GM10248 (cell line): ENCODE measurements around the gene CPNE5.
A peak's percentile ranks its signal among the peaks of the same experiment; 100 is the strongest.

ENCODE experiments used
- CTCF ChIA-PET: fragments of 300-600 bp; sonication (Branson Sonifier 250); formaldehyde crosslinking; extraction: SDS; loops from one replicate; lab custom pipeline; 2021; ENCODE audit warnings: antibody characterized with exemption; lab: Yijun Ruan, JAX
- POLR2A ChIA-PET: fragments of 350-650 bp; sonication (Branson Sonifier 250); formaldehyde crosslinking; extraction: SDS; loops from one replicate; lab custom pipeline; 2020; ENCODE audit warnings: antibody characterized with exemption; lab: Yijun Ruan, JAX
- DNase-seq: peaks from one replicate; pipeline ENCODE4 v3.0.0; 2012; ENCODE audit errors: extremely low spot score
- TF ChIP-seq, protein P1 (sequence below): IDR thresholded peaks from 2 replicates; pipeline ENCODE4 v1.5.1; 2012; ENCODE audit warnings: mild to moderate bottlenecking, low read depth; ENCODE audit errors: extremely low read depth, missing control alignments, control extremely low read depth

The CPNE5 gene

GRCh38 chr6:36788186-36788585 is 51.1 kb downstream of the CPNE5 start:
- ChIA-PET CTCF (interaction anchor here (1.5 to 26.2 kb wide), 2 partner anchors 26 kb away, joined by 4 to 596 read pairs; no protein-coding TSS in a partner anchor), POLR2A (no interaction called here)
- no peak for DNase-seq
- TF ChIP-seq, protein P1, sequence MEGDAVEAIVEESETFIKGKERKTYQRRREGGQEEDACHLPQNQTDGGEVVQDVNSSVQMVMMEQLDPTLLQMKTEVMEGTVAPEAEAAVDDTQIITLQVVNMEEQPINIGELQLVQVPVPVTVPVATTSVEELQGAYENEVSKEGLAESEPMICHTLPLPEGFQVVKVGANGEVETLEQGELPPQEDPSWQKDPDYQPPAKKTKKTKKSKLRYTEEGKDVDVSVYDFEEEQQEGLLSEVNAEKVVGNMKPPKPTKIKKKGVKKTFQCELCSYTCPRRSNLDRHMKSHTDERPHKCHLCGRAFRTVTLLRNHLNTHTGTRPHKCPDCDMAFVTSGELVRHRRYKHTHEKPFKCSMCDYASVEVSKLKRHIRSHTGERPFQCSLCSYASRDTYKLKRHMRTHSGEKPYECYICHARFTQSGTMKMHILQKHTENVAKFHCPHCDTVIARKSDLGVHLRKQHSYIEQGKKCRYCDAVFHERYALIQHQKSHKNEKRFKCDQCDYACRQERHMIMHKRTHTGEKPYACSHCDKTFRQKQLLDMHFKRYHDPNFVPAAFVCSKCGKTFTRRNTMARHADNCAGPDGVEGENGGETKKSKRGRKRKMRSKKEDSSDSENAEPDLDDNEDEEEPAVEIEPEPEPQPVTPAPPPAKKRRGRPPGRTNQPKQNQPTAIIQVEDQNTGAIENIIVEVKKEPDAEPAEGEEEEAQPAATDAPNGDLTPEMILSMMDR = no peak

GRCh38 chr6:36787210-36787609 is 52.0 kb downstream of the CPNE5 start:
- ChIA-PET CTCF (interaction anchor here (26.2 kb wide), 1 partner anchor 25 kb away, joined by 596 read pairs; no protein-coding TSS in a partner anchor), POLR2A (no interaction called here)
- TF ChIP-seq, protein P1 = no peak
- DNase-seq = no peak

- ChIA-PET CTCF (interaction anchor here (1.2 to 26.2 kb wide), 3 partner anchors 12 to 171 kb away, joined by 3 to 596 read pairs (median 8); no protein-coding TSS in a partner anchor), POLR2A (no interaction called here)
- DNase-seq = no peak
- TF ChIP-seq, protein P1 = no peak
Measured at GRCh38 chr6:36786055-36786675, 53.1 kb downstream of the CPNE5 start.

- POLR2A ChIA-PET = no interaction called here
- DNase-seq = no peak
- TF ChIP-seq, protein P1 = no peak
- CTCF ChIA-PET = interaction anchor here (0.8 to 26.2 kb wide), 6 partner anchors 19 to 331 kb away, joined by 3 to 596 read pairs (median 8); no protein-coding TSS in a partner anchor
Measured at GRCh38 chr6:36784376-36784636, 54.9 kb downstream of the CPNE5 start.

DNA sequence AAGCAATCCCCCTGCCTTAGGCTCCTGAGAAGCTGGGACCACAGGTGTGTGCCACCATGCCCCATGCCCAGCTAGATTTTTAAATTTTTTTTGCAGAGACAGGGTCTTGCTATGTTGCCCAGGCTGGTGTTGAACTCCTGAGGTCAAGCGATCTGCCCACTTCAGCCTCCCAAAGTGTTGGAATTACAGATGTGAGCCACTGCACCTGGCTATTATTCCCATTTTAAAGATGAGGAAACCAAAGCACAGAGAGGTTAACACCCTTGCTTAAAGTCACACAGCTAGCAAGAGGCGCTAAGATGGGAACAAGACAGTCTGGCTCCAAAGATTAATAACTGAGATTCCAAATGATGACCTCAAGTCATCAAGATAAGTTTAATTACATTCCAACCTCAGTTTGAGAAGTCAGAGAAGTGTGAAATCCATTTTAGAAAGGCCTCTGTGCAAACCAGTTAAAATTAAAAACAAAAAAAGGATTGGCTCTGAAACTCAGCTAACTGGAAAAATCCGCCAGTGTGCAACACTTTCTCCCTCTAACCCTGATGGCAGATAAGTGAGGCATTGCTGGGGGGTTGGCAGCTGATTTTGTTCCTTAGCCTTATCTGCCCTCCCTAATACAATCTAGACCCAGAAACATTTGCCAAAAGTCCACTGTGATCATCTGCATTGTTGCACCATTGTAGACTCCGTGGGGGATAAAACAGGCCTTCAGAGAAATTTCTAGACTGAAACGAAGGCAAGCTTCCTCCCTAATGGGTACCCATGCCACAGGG is 55.5 kb downstream of the CPNE5 start:
- CTCF ChIA-PET = interaction anchor here (0.8 to 26.2 kb wide), 10 partner anchors 8 to 331 kb away, joined by 3 to 596 read pairs (median 8); partner anchors contain the start of gene FGD2
- TF ChIP-seq, protein P1 = no peak
- POLR2A ChIA-PET = interaction anchor here (1.3 kb wide), 1 partner anchor 168 kb away, joined by 5 read pairs; no protein-coding TSS in a partner anchor
- no peak for DNase-seq

DNA sequence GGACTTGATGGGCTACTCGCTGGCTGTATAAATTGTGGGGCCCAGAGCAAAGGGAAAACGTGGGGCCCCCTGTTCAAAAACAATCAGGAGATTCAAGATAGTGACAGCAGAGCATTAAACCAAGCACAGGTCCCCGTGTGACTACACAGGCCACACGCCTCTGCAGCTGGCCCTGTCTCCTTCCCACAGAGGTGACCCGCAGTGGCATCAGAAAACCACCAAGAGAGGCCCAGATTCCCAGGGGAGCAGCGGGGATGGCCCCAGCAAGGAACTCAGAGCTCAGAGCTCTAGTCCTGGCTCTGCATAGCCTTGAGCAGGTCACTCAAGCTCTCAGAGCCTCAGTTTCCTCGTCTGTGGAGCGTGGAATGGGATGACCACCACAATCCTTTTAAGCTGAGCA is 57.6 kb downstream of the CPNE5 start:
- ChIA-PET POLR2A (no interaction called here), CTCF (interaction anchor here (0.6 to 26.2 kb wide), 17 partner anchors 10 to 270 kb away, joined by 3 to 596 read pairs (median 6); partner anchors contain the start of gene PI16)
- TF ChIP-seq, protein P1 = no peak
- DNase-seq = peak; percentile 66
